Measurements from ENCODE around the gene PLA2R1. TPM values are rescaled to one million over a fixed set of nuclear protein-coding genes. Genes with fewer than 3 reads are reported as not detected.
"Not testable (repeated sequence)": the region's sequence is repeated elsewhere in the genome, so short reads cannot be mapped to it uniquely, and the experiment has no call there.

Gene PLA2R1
- polyA plus RNA-seq, 1 donor, result 1.4 TPM

DNA sequence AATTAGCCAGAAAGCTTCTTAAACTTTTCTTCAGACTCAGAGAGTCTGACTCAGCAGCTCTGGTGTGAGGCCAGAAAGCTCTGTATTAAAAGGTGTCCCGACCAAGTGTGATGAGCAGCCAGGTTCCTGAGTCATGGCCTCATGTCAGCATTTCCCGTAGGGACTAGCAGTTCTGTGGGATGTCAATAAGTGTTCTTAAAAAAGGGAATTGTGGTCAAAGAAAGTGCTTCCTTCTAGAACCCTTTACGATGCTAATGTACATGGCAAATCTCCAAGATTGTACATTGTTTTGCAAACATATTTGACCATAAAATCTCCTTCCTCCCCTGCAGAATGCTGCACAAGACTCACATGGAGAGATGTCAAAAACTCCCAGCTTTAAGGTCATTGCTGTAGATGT lies 80.1 kb downstream of the PLA2R1 start:
- peak; percentile 23 for DNase-seq

DNA sequence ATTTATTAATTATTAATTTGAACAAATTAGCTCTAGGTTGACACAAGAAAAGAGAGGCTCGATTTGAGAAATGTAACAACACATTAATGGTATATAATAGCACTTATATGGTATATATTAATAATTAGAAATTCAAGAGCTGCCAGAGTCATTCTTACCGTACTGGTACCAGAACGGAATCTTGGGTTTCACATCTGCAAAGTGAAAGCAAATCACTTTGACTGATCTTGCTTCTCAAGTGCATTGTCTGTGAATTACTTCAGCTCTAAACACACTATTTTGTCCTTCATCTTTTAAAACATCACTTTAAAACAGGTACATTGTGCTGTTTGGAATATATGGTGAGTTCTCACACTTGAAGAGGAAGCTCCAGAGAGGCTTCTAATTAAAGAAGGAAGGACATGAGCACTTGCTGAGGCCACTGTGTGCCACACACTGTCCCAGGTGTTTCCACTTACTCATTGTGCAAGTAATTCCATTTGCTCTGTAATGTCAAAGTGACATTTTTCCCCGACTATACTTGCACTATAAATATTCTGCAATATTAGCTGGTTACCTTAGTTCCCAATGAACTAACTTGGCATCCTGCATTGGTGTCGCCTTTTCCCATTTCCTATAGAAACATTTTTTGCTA lies 85.8 kb downstream of the PLA2R1 start:
- DNase-seq, result no peak

DNA sequence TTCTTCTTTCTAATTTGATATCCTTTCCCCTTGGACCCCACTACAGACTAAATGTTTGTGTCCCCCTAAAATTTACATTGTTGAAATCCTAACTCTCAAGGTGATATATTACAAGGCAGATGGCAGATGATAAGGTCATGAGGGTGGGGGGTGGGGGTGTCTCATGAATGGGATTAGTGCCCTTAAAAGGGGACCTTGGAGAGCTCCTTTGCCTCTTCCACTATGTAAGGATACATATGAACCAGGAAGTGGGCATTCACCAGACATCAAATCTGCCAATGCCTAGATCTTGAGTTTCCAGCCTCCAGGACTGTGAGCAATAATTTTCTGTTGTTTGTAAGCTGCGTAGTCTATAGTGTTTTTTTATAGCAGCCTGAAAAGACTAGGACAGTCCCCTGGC lies 89.1 kb downstream of the PLA2R1 start:
- DNase-seq, result no peak

DNA sequence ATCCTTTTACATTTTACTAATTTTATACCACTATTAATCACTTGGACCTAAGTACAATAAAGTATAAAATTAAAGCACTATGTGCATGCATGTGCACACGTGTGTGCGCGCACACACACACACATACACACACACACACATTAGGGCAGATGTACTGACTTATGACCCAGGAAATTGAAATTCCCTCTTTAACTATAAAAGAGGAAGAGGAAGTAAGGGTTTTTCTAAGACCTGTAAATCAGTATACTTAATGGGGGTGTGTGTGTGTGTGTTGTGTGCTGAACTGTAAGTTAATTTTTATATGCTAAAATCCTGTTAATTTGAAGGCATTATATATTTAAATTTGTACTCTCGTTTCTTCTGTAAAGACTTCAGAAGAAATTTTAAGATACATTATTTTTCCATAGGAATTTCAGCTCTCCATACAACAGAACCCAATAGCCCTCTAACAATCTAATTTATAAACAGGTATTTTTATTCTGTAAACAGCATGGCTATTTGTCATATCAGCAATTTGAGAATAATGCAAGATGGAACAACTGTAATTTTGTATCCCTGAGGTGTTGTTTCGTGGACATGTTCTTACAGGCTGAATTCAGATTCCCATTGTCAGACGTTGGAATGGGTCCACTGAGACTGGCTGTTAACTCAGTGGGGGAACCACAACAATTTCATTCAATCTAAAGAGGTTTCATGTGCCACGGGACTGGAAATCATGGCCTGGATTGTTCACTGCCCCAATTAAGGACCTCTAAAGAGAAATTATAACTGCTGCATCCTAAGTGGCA lies 90.9 kb downstream of the PLA2R1 start:
- DNase-seq, result no peak

DNA sequence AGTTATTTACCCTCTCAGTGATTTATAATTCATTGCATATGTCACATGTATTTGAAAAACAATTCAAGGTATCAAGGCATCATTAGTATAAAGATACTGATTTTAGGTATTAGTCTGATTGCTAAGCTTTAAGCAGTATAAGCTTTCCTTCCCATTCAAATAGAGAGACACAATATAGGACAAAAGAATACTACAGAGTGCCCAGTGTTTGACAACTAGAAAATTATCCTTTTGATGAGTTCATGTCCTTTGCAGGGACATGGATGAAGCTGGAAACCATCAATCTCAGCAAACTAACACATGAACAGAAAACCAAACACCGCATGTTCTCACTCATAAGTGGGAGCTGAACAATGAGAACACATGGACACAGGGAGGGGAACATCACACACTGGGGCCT lies 91.9 kb downstream of the PLA2R1 start:
- not testable (repeated sequence) for DNase-seq

DNA sequence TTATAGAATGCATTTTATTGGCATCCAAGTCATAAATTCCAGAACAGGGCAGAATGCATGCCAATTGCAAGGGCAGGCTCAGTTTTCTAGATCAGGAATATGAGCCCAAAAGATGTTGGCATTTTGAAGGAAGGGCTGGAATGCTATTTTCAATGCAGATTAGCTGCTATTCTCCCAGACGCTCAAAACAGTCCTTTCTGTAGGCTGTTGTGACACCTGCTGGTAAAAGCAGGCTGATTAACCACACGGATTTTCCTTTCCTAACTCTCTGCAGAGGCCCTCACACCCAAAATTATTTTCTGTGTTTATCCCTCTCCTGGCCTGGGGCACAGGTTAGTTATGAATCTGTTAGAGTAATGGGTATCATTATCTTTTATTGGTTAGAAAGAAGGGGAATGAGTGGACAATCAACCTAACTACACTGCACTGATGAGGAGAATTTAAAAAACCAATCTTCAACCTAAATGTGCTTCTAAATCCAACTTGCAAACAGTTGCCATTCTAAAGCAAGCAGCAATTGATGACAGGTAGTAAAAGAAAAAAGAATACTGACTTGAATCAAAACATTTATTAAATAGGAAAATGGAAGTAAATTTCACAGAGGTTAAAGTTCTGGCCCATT lies 94.0 kb downstream of the PLA2R1 start:
- peak; percentile 48 for DNase-seq

DNA sequence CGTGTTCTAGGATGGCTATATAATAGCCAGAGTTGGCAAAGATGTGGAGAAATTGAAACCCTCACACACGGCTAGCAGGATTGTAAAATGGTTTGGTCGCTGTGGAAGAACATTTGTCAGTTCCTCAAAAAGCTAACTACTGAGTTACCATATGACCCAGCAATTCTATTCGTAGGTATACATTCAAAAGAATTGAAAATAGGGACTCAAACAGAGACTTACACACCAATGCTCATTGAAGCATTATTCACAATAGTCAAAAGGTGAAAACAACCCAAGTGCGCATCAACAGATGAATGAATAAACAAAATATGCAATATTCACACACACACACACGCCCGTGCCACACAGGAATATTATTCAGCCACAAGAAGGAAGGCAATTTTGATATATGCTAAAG lies 98.7 kb downstream of the PLA2R1 start:
- no peak for DNase-seq

DNA sequence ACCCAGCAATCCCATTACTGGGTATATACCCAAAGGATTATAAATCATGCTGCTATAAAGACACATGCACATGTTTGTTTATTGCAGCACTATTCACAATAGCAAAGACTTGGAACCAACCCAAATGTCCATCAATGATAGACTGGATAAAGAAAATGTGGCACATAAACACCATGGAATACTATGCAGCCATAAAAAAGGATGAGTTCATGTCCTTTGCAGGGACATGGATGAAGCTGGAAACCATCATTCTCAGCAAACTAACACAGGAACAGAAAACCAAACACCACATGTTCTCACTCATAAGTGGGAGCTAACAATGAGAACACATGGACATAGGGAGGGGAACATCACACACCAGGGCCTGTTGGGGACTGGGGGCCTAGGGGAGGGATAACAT lies 99.9 kb downstream of the PLA2R1 start:
- not testable (repeated sequence) for DNase-seq

DNA sequence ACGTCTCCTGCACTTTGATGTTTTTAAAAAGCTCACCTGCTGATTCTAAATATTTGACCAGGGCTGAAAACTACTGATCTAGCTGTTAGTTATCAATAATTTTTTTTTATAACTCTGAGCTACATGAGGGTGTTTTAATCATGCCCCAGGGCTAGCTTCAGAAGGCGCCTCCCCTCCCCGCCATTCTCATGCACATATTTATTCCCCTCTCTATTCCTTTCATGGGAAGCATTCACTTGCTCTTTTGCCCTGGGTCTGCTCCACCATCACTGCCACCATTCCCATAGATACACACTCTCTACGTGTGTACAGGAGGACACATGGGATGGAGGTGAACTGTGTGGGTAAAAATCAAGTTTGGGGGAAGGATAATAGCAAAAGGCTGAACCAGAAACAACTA lies 101.0 kb downstream of the PLA2R1 start:
- DNase-seq, result no peak

DNA sequence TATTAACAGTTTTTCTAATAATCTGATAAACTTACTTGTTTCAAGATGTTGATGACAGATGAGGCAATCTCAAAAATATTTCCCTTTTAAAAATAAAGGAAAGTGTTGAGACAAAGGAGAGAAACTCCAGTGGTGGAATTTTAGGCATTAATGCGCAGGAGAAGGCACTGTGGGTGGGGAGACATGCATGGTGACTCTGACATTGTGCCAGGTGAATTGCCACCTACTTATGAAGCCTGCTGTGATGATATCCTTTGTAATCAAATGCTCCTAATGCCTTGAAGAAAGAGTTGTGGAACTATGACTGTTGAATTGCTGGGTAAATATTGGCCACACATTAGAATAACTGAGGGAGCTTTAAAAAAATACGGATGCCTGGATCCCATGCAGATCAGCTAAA lies 101.4 kb downstream of the PLA2R1 start:
- DNase-seq, result no peak

DNA sequence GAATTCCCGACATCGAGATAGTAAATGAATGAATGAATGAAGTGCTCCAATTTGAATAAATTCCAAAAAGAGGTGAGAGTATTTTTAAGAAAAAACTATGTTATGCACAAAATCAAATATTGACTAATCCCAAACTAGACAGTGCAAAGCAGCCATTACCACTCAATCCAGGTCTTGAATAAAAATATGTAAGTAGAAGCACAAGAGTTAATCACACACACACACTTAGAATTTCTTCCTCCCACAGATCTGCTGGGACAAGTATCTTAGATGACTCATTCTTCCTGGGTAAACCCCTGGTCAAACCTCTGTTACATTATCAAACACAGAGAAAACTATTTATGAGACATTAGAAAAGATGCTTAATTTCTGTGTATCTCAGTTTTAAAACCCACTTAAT lies 102.0 kb downstream of the PLA2R1 start:
- DNase-seq, result no peak

DNA sequence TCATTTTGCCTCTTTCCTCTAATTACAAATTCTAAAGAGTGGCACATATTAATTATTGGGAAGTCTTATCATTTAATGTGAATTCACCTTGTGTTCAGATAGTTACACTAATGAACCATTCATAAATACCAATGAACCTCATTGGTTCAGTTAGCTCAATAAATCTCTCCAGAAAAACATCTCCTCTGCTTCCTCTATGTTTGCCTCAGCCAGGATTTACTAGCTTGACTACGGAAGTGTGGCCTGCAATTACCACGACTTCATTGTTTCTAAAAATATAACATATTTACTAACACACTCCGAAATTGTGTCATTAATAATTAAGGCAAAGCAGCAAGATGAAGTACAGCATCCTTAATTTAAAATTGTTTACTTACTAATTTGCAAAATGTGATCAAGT lies 103.3 kb downstream of the PLA2R1 start:
- no peak for DNase-seq

DNA sequence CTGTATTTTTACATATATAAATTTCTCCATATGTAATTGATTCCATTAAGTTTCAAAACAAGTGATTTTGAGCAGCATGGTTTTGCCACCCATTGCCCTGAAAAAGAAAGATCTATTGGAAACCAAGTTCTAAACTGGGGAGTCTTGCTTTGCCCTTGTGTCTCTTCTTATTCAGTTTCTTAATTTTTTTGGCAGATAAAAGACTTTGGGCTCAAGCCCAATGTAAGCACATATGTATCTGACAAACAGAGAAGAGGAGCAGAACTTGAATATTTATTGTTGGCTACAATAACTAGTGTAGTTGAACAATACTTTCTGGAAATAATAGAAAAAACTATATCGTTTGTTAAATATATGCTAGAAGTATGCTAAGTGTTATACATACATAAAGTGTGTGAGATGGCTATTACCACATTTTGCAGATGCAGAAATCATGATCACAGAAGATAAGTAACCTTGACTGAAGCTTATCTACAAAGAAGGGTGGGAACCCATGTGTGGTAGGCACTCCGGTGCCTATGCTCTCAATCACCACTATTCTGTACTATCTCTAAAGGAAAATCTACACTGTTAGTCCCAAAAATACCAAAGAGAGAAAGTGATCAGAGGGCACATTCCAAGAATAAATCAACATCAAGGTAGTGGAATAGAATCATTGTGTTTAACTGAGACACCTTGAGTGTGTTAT lies 109.1 kb downstream of the PLA2R1 start:
- DNase-seq, result no peak

DNA sequence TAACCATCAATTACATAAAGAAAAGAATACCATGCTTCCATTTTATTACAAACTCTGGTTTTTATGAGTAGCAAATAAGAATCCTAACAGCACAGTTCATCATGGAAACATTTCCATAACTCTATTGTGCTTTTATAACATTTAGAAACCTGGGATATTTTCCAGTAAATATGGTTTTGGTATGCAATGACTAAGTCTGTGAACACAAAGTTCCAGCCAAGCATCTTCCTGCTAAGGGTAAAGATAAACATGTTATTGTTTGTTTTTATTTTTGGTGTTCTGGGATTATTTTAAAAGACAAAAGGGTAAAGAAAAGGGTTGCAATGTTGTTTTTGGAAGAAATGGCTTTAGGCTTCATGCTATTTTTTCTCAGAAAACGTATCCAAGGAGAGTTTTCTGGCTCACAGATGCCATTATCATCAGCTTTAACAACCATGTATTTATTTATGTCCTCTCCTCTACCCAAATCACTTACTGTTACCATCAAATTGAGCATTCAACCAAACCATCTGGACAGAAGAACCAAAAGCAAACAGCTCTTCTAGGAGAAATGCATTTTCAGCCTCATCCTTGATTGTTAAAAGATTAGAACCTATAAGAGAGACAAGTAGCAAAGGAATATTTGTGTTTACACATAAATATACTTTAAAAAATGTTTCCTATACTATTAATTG lies 116.0 kb downstream of the PLA2R1 start:
- DNase-seq, result peak; percentile 49

DNA sequence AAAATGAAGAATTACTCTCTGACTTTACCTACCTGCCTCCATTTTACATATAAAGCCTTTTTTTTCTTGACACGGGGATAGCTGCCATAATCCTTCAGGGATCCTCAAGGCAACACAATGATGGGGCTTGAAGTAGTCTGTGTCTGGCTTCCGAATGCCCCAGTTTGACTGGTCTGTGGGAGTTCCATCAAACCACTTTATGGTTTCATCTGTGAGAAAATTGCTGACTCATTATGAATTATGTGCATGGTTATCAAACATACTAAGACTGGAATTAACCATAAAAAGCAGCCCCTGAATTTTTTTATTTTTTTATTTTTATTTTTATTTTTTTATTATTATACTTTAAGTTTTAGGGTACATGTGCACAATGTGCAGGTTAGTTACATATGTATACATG lies 117.5 kb downstream of the PLA2R1 start:
- DNase-seq, result no peak

DNA sequence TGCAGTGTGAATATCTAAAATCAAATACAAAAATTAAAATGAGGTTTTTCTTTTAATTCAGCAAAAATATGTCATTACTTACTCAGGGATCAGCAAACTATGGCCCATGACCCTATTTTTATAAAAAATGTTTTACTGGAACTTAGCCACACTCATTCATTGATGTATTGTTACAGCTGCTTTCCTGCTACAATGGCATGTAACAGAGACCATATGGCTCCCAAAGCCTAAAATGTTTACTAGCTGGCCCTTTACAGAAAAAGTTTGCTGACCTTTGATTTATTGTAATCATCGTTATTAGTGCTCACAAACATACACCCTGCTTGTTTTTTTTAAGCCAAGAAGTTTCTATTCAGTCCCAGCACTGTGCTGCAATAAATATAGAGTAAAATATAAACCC lies 120.3 kb downstream of the PLA2R1 start:
- DNase-seq, result no peak

DNA sequence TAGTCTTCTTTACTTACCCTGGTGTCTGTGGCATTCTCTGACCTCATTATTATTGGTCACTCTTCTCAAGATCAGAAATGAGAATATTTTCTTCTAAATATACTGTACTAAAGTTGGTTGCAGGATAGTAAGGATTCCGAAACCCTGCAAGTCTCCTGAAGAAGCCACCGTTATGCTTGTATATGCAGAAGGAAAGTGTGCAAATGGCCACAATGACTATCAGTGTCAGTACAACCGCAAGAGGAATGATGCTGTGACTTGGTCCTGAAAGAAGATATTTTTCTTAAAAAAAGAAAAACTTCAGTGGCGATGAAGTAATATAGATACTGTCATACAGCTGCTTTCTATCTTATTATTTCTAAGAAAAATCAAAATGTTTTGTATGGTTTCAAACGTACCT lies 120.7 kb downstream of the PLA2R1 start:
- no peak for DNase-seq

DNA sequence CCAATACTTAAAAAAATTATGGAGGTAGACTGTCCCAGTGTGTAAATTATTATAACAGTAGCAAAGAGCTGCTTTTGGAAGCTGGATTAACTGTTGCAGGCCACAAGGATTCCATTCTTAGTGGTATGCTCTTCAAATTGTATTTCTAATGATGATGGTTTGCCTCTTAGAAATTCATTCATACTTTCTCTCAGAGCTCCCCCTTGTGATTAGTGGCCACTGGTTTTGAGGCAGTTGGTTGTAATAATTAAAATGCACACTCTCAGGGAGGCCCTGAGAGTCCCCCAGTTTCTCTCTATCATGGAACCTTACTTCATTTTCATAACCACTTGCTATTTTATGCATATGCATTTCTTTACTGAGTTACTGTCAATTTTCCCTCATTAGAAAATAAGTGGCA lies 122.5 kb downstream of the PLA2R1 start:
- no peak for DNase-seq

DNA sequence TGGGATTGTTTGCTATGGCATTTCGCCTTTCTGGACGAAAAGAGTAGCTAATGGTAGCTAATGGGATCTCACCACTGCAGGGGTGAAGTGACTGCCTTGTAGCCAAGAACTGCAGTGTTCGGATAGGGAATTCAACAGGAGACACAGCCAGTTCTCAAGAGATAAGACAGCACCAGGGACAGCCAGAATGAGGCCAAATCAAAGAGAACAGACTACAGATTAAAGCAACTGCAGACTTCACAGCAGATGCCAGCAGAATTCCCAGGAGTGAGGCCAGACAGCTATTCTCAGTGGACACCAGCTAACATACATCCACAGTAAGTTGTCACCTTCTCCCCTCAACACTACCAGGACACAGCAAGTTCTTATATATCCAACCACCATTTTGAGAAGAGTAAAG lies 124.0 kb downstream of the PLA2R1 start:
- DNase-seq, result no peak

DNA sequence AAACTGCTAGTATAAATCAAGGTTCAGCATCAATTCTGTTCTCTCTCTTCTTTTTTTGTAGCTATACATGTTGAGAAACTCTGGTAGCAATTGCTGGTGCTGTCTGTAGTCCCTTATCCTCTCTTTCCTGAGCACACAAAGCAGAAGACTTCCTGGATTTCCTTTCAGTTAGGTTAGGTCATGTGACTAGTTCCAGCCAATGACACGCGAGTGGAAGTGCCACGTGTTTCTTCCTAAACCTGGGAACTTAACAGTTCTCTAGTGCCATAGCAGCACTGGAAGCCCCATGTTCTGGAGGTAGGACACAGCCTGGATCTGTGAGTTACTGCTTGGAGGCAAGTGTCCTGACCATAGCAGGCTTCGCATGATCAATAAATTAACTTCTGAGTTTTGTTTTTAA lies 125.9 kb downstream of the PLA2R1 start:
- DNase-seq, result no peak

DNA sequence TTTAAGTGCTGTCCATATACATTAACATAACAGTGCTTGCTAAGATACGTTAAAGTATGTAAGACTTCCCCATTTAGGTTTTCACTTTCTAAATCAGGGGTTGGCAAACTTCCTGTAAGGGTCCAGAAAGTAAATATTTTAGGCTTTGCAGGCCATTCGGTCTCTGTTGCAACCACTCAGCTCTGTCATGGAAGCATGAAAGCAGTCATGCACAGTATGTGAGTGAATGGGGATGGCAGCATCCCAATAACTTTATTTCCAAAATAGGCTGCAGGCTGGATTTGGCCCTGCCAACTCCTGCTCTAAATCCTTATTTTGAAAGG lies 128.7 kb downstream of the PLA2R1 start:
- DNase-seq, result no peak

DNA sequence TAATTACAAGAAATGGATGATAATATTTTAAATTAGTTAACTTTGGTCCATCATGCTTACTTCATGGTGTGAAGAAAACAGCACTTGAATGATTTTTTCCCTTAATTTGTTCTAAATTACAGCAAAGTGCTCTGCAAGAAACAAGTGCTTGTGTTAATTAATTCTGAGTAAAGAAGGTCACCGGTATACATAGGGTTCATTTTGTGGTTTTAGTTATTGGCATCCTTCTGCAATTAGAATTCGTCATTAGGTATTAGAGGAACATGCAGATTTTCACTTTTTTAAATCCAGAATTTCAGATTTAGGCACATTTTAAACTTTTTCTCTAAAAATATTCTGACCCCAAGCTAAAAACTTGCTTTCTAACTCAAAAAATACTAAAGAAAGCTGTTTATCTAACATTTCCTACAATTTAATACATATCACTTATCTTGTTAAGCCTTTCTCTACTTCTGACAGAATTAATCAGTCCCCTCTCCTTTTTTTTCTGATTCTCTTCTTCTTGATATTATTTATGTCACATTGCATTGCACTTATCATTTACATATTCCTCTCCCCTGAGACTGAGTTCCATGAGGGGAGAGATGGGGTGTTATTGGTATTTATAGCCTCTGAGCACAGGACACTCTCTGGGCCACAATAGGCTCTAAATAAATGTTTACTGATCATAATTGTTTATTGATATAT lies 129.2 kb downstream of the PLA2R1 start:
- no peak for DNase-seq
